HepG2 (cell line): ENCODE results near the gene HSD11B1. TPM values are rescaled to one million over a fixed set of nuclear protein-coding genes. Genes with fewer than 3 reads are reported as not detected.
A peak's percentile ranks its signal among the peaks of the same experiment; 100 is the strongest.

Experiments
- AGO2 ChIP-seq: fragments of 200-400 bp; formaldehyde crosslinking; optimal IDR thresholded peaks from 2 replicates; pipeline ENCODE3; 2017; ENCODE audit warnings: mild to moderate bottlenecking, low read depth, low read length, moderate library complexity
- BCL6 ChIP-seq: IDR thresholded peaks from 2 replicates; pipeline ENCODE4 v1.6.1; 2016; ENCODE audit warnings: missing genetic modification reagents, missing compliant biosample characterization
- CEBPG ChIP-seq: IDR thresholded peaks from 2 replicates; pipeline ENCODE4 v1.6.1; 2016
- CEBPZ ChIP-seq: IDR thresholded peaks from 2 replicates; pipeline ENCODE4 v1.6.1; 2012; ENCODE audit warnings: low read length, improper control_type of control experiment
- DNMT1 ChIP-seq: sonication (generic); formaldehyde crosslinking; IDR thresholded peaks from 2 replicates; pipeline ENCODE4 v1.5.1; 2020; ENCODE audit warnings: mild to moderate bottlenecking, missing genetic modification reagents
- HMGA1 ChIP-seq: sonication (generic); formaldehyde crosslinking; conservative IDR thresholded peaks from 2 replicates; pipeline ENCODE4 v1.4.0; 2020; ENCODE audit warnings: missing genetic modification reagents
- HOMEZ ChIP-seq: IDR thresholded peaks from 2 replicates; pipeline ENCODE4 v1.6.1; 2016; ENCODE audit warnings: low read depth
- NR2F1 ChIP-seq, 2 experiments: fragments of 450-650 bp in 1 of 2; formaldehyde crosslinking in 1 of 2; IDR thresholded peaks; 2 replicates each; pipeline versions ENCODE4 v1.5.0 to v1.6.1; 2016 to 2020; ENCODE audit warnings: mild to moderate bottlenecking in 1 of 2, missing compliant biosample characterization in 1 of 2, missing genetic modification reagents in 1 of 2, moderate library complexity in 1 of 2
- NR2F6 ChIP-seq, 2 experiments: IDR thresholded peaks; 2 replicates each; pipeline ENCODE4 v1.6.1; 2016; ENCODE audit warnings: antibody characterized with exemption in 1 of 2, mild to moderate bottlenecking in 1 of 2
- ONECUT2 ChIP-seq: sonication (generic); formaldehyde crosslinking; IDR thresholded peaks from 2 replicates; pipeline ENCODE4 v1.4.0; 2020; ENCODE audit warnings: missing genetic modification reagents
- PHF20 ChIP-seq: sonication (generic); formaldehyde crosslinking; IDR thresholded peaks from 2 replicates; pipeline ENCODE4 v1.5.0; 2020; ENCODE audit warnings: mild to moderate bottlenecking, missing genetic modification reagents
- SKI ChIP-seq: fragments of 450-650 bp; IDR thresholded peaks from one replicate; pipeline ENCODE4 v1.6.1; 2018; ENCODE audit warnings: mild to moderate bottlenecking; ENCODE audit not compliant: partially characterized antibody
- ZNF142 ChIP-seq: sonication (generic); formaldehyde crosslinking; IDR thresholded peaks from 2 replicates; pipeline ENCODE4 v1.4.0; 2020; ENCODE audit warnings: missing genetic modification reagents
- ZNF792 ChIP-seq: IDR thresholded peaks from 2 replicates; pipeline ENCODE4 v1.6.1; 2016
- polyA plus RNA-seq, 8 experiments: library from polyadenylated mRNA; depleted of rRNA in 3 of 8; stranded (reverse) in 7 of 8; unstranded in 1 of 8; fragments of >200 nt; fragmentation: Illumina TruSeq in 4 of 8; extraction: Trizol in 4 of 8; gene quantifications; 2 replicates each; pipeline versions ENCODE4 v1.2.1 to v1.2.3, GENCODE V29; 2011 to 2016; ENCODE audit warnings: low read depth in 4 of 8, missing spikeins in 1 of 8, mixed read lengths in 1 of 8; ENCODE audit not compliant: insufficient read depth in 1 of 8
- total RNA-seq, 5 experiments: library from RNA; depleted of rRNA; stranded (reverse); fragments of >200 nt; fragmentation: Illumina TruSeq; extraction: Trizol; gene quantifications; 2 replicates each; pipeline ENCODE4 v1.2.3, GENCODE V29; 2016; ENCODE audit warnings: low read depth in 1 of 5

The HSD11B1 gene
- total and polyA plus RNA-seq, 2 of the 13 experiments (the other 11 are each of a cell fraction or from before 2014, with no cell fraction given): not detected

- TF ChIP-seq ZNF142 (CRISPR knock-in tag) (no peak), NR2F1 (CRISPR knock-in tag; IDR thresholded peaks at IDR 0.05) (peak; percentile 52 to 72; a peak in 3 of 4 replicates), HOMEZ (CRISPR knock-in tag) (no peak), CEBPZ (no peak), ONECUT2 (CRISPR knock-in tag) (peak; percentile 76), PHF20 (no peak), DNMT1 (CRISPR knock-in tag) (no peak), SKI (peak; percentile 78), ZNF792 (no peak), BCL6 (CRISPR knock-in tag) (peak; percentile 100), HMGA1 (CRISPR knock-in tag) (no peak), NR2F6 (IDR thresholded peaks at IDR 0.05) (peak; percentile 40), NR2F6 (CRISPR knock-in tag; IDR thresholded peaks at IDR 0.05) (0 out of 2 replicates have a peak, but pooled peaks have one; percentile 11), AGO2 (no peak), CEBPG (CRISPR knock-in tag) (peak; percentile 87)
Measured at GRCh38 chr1:209673631-209674417, 30.8 kb upstream of the HSD11B1 start (continued).
